Uterus (tissue), 4 donors: ENCODE measurements around the gene SPEG. TPM values are rescaled to one million over a fixed set of nuclear protein-coding genes. Genes with fewer than 3 reads are reported as not detected.

ENCODE experiments used
- total RNA-seq, 4 donors: library from RNA; depleted of rRNA in 3 of 4; stranded (reverse); fragments of >200 nt in 3 of 4; gene quantifications; one replicate each; pipeline versions ENCODE4 v1.1.0 to v1.2.4, GENCODE V29; 2014 to 2023
- donor health status: DM: yes; HTN: yes; CAD: no.

SPEG gene
- total RNA-seq, 4 donors from 2014 or later: 22.9 to 318 (median 36.1) TPM

Other genes starting within 250 kb of the SPEG start
- gene ZFAND2B, start 228.1 kb upstream of the SPEG start, total RNA-seq: 100 to 1,000 TPM in 1 of 4 donors, 10 to 100 TPM in 3; 21.7 to 212 (median 45.2) TPM
- gene ABCB6, start 215.9 kb upstream of the SPEG start, total RNA-seq: 10 to 100 TPM in 3 of 4 donors, 1 to 10 TPM in 1; 7.1 to 37.6 (median 27.7) TPM
- 10 to 100 TPM; 21.5 to 53.5 (median 45.9) TPM for gene ATG9A, start 205.2 kb upstream of the SPEG start, total RNA-seq
- gene ANKZF1, start 205.0 kb upstream of the SPEG start, total RNA-seq: 10 to 100 TPM; 31.8 to 57.6 (median 38.7) TPM
- 10 to 100 TPM in 2 of 4 donors, 1 to 10 TPM in 2; 8.2 to 20.7 (median 10.9) TPM for gene GLB1L, start 189.4 kb upstream of the SPEG start, total RNA-seq
- 10 to 100 TPM in 3 of 4 donors, 1 to 10 TPM in 1; 4.1 to 55.6 (median 18.0) TPM for gene STK16, start 189.4 kb upstream of the SPEG start, total RNA-seq
- under 1 TPM in 2 of 4 donors, not detected in 2; 0.43 to 0.83 TPM for gene TUBA4B, start 181.6 kb upstream of the SPEG start, total RNA-seq
- gene TUBA4A, start 180.9 kb upstream of the SPEG start, total RNA-seq: 10 to 100 TPM in 2 of 4 donors, 1 to 10 TPM in 2; 3.7 to 32.3 (median 7.3) TPM
- gene DNAJB2, start 155.5 kb upstream of the SPEG start, total RNA-seq: 10 to 100 TPM; 32.1 to 92.1 (median 69.1) TPM
- gene PTPRN, start 125.4 kb upstream of the SPEG start, total RNA-seq: under 1 TPM in 2 of 4 donors, not detected in 2; 0.21 to 0.55 TPM
- not detected for gene RESP18, start 102.1 kb upstream of the SPEG start, total RNA-seq
- 10 to 100 TPM; 35.9 to 93.7 (median 47.5) TPM for gene DNPEP, start 46.9 kb upstream of the SPEG start, total RNA-seq
- gene DES, start 16.5 kb upstream of the SPEG start, total RNA-seq: 1,000 to 10,000 TPM in 2 of 4 donors, 100 to 1,000 TPM in 2; 578 to 3,551 (median 1,628) TPM
- 10 to 100 TPM; 14.1 to 39.5 (median 27.6) TPM for gene GMPPA, start 64.0 kb downstream of the SPEG start, total RNA-seq
- gene ASIC4, start 79.6 kb downstream of the SPEG start, total RNA-seq: under 1 TPM in 2 of 4 donors, not detected in 2; 0.21 to 0.30 TPM
- gene CHPF, start 109.0 kb downstream of the SPEG start, total RNA-seq: 100 to 1,000 TPM in 1 of 4 donors, 10 to 100 TPM in 3; 16.5 to 194 (median 42.5) TPM
- 1 to 10 TPM in 2 of 4 donors, under 1 TPM in 1, not detected in 1; 0.77 to 5.3 (median 5.1) TPM for gene TMEM198, start 109.2 kb downstream of the SPEG start, total RNA-seq
- gene OBSL1, start 136.7 kb downstream of the SPEG start, total RNA-seq: 100 to 1,000 TPM in 2 of 4 donors, 10 to 100 TPM in 2; 53.2 to 146 (median 113) TPM
- 1 to 10 TPM in 1 of 4 donors, not detected in 3; 2.4 TPM for gene INHA, start 137.5 kb downstream of the SPEG start, total RNA-seq
- 10 to 100 TPM in 2 of 4 donors, 1 to 10 TPM in 1, under 1 TPM in 1; 0.51 to 28.0 (median 13.1) TPM for gene STK11IP, start 163.0 kb downstream of the SPEG start, total RNA-seq
- 10 to 100 TPM in 1 of 4 donors, 1 to 10 TPM in 3; 2.3 to 29.4 (median 3.5) TPM for gene SLC4A3, start 192.8 kb downstream of the SPEG start, total RNA-seq